GM19455 (cell line): Measurements from ENCODE around the gene LRBA.

ENCODE experiments used
- ATAC-seq: cut with Tn5 transposase; IDR thresholded peaks from one replicate; pipeline ENCODE4 v1.9.1; 2021; ENCODE audit not compliant: unreplicated experiment

The LRBA gene

DNA sequence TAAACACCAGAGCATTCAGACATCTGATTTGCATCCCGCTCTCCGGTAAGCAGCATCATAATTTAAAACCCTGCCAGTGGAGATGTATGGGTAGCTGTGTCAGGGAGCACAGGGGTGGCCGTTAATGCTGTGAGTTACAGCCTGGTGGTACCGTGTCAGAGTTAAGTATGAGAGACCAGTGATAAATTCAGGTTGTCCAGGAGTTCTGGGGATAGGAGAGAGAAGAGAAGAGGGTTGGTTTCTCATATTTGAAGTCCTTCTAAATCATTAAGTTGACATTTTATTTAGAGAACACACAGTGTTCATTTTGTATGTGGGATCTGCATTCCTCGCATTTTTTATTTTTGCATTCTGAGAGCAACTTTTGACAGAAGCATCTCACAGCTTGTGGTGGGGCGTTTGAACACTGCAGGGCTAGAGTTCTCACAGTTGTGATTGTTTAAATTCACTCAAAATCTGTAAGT is 779.2 kb downstream of the LRBA start:
- no peak for ATAC-seq

DNA sequence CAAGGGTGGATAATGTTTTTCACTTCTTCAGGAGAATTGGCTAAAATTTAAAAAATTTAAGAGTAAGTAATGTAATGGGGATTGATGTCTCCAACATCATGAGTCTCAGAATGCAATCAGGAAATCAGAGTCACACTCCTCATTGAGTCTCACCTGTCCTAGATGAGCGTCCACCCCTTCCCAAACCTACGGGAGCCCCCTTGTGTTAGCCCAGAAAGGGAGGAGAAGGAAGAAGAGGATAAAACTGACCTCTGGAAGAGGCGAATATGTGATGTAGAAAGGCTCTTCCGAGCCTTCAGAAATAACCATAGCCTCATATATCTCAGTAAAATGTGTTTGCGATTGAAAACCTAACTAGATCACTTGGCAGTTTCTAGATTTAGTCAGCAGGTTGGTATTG is 779.8 kb downstream of the LRBA start:
- ATAC-seq, result no peak

DNA sequence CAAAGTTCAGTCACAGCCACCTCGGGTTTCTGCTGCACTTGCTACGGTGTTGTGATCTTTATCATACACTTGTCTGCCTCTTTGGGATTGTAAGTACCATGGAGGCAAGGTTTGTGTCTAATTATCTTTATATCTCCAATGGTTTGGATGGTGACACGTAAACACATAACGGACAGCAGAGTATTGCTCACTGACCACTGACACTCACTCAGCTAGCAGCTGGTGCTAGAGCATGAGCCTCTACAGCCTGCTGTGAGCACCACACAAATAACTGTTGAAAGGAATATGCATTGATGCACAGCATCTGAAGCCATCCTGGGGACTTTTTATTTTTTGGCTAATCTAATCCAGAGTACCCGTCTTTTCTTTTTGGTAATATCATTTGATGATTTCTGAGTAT is 780.8 kb downstream of the LRBA start:
- no peak for ATAC-seq

DNA sequence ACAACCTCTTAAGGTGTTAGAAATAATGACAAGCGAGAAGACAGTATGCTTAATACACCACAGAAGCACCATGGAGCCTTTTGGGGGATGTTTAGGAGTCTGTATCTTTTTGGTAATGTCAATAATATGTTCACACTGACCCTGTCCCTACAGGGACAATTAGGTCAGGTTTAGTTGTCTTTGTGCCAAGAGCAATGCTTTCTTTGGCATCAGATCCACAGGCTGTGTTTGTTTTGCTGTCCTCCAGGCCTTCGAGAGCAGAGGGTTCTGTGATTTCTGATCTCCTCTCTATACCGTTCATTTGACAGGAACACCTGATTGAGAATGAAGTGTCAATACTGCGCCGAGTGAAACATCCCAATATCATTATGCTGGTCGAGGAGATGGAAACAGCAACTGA is 783.1 kb downstream of the LRBA start:
- no peak for ATAC-seq

DNA sequence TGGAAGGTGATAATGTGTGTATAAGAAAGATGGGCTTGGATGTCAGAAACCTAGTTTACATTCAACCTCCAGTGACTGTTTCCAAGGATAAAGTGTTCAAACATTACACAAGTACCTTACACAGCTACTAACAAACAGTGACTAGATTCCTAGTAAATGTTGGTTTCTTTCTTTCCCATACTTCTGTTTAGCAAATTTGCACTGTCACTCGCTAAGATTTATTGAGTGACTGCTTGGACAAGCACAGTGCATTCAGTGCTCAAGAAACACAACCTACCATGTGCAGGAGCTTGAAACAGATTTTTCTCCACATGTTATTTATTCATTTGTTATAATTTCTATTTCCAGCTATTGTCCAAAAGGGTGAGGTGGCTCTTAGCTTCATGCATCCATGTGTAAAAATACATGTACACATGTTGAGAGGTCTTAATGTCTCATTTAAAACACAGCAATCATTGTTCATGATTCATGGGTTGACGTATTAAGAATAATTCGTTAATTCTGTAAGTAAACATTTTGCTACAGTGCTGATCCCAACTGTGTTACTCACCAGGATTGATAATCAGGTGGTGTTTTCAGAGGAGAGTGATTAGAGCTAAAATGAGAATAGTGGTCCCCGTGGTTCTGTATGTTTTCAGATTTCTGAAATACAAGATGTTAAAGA is 783.8 kb downstream of the LRBA start:
- no peak for ATAC-seq

DNA sequence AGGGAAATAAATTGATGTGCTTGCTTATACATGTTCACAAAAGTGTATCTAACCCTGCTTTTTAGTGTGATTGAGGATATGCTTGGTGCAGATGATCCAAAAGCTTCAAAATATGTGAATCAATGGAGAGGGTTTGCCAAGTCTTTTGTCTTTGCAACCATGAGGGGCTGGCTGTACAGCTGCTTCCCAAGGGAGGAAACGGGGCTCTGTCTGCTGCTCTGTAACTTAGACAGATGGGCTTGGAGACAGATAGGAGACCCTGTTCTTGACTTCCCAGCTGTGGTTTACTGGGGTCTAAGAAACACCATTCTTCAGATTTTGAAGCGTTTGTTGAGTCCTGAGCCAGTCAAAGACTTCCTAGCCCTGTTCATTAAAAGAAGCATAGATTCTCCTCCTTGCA is 784.5 kb downstream of the LRBA start:
- no peak for ATAC-seq

DNA sequence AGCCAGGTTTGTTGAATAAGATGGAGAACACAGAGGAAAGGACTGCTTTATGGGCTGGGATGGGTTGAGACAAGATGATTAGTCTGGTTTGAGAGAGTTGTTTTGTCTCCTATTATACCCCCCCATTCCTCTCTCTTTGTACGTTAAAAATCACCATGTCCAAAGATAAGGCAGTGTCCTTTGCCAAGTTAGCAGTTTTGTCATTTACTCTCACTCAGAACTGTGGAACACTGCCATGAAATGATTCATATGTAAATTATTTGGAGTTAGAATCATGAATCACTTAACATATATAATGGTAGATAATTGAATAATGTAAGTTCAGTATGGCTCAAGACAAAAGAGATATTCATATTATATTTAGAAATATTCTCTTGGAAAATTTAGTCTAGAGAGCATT is 785.6 kb downstream of the LRBA start:
- no peak for ATAC-seq

DNA sequence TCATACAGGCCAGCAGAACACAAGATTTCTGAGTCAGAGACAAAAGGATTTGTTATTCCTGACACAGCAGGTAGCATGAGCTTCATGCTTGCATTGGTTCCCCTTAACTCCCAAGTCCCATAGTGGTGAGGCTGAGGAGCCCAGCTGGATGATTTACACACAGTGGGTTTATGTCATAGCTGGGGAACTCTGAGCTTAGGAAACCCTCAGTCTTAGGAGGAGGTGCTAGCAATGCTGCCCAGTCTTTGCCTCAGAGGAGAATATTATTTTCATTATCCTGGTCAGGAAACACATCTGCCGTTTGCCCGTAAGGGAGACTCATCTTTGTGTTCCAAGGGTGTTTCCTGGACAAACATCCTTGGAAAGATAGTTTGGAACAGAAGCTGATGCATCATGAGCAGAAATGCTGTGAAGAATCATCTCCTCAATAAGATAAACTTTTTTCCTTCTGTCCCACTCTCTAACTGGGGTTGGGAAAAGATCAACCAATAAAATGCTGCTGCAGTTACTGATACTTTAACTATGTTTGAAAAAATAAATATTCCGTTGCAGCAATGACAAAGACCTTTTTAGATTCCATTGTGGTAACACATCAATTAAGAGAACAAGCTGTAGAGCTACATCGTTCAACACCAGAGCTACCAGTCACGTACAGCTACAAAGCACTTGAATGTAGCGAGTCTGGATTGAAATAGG is 790.0 kb downstream of the LRBA start:
- no peak for ATAC-seq

DNA sequence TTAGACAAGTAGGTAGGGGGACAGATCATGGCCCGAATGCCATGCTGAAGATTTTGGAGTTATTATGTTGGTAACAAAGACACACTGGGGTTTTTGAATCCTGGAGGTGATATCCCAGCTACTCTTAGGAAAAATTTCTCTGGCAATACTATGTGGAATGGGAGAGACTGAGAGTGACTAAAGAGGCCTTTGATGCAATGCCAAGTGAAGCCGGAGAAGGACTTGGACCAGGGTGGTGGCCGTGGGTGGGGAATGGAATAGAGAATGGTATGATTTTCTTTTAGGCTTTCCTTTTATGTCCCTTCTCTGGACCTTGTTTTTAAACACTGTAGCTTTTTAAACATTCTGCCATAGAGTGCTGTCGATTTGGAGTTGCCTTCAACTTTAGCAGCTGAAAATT is 795.2 kb downstream of the LRBA start:
- no peak for ATAC-seq

DNA sequence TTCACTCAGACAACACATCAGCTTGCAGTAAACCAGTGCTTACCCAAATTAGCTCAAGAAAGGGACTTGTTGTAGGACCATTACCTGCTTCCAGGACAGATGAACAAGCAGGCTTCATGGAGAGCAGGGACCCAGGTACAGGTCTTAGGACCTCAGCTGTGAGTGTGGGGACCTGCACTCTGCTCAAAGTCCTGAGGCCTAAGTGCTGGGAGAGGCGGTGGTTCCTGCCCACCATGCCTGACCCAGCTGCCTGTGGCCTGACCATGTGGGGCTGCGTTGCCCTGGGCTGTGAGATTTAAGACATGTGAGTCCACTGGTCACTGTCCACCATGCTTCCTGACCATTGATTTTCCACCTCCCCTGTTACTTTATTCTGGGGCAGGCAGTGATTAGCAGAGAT is 796.6 kb downstream of the LRBA start:
- no peak for ATAC-seq

DNA sequence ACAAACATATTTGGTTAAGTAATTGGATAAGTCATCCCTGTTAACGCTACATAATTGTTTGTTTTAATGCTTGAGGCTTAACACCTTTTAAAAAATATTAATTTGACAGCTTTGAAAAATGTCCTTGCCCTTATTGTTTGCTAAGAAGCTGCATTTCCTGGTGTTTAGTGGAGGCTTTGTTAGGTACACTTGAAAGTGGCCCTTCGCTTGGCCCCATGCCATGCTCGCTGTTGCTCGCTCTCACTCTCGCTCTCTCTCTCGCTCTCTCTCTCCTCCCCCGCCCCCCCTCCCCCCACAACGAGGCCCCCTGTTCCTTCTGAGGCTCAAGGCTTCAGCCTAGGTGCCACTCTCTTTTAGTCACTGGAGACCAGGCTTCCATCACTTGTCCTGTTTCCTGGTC is 797.3 kb downstream of the LRBA start:
- no peak for ATAC-seq

DNA sequence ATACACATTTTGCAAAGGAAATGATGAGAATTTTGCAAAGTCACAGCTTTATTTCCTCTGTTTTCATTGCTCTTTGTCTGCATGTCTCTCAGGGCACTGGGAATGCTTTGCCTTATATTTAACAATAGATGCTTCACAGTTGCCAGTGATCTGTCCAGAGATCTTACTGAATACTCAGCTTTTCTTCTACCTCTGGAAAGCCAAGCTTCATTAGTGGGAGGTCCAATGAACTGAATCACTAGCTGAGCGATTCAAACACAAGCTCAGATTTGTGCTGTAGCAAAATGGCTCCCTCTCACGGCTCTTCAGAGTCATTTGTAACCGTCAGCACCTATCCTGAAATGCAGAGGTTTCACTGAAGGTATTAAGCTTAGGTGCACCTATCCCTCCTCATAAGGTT is 797.9 kb downstream of the LRBA start:
- no peak for ATAC-seq

DNA sequence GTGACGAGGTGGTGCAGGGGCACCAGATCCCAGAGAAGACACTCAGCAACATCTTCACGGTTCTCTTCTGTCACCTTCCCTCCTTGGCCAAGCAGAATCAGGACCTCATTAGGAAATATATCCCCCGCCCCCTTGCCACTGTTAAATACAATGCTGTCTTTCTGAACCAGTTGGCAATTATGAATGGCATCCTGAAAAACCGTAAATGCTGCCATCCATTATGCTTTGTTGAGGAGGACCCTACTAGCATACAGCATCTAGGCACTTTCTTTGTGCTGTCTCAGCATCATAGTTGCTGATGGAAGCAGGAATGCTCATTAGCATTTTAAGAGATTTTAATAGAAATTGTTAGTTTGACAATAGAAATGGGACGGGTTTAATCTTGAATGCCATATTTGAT is 798.4 kb downstream of the LRBA start:
- no peak for ATAC-seq

DNA sequence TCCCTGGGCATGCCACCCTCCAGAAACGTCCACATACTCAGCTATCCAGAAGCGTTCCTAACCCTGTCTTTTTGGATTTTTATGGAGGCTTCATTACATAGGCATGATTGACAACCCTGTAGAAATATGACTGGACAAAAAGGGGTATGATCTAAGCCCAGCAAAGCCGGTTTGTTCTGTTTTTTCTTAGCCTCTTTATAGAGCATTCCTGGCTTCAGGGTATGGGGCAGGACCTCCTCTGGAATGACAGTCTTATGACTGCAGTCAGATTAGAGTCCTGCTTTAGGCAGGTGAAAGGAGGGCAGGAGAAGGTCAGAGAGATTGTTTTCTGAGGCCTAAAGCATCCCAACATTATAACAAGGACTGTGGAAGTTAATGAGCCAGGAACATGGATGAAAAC is 799.5 kb downstream of the LRBA start:
- no peak for ATAC-seq
